GM23338 (cell line): ENCODE results near the gene CRYBG1. TPM values are rescaled to one million over a fixed set of nuclear protein-coding genes. Genes with fewer than 3 reads are reported as not detected.

ENCODE experiments used
- ATAC-seq: fragments of 200-7000 bp; cut with Tn5 transposase; 3 replicates; pipeline ENCODE4 v1.9.1; 2020
- DNase-seq: peaks from one replicate; pipeline ENCODE4 v3.0.0-alpha.2; 2015; ENCODE audit warnings: low spot score
- H2AFZ ChIP-seq: fragments of 200-600 bp; sonication (generic); 2 replicates; pipeline ENCODE4 v1.8.0; 2016; ENCODE audit warnings: antibody characterized with exemption, mild to moderate bottlenecking, moderate library complexity
- H3F3A ChIP-seq: fragments of 200-600 bp; sonication (generic); replicated peaks from 2 replicates; pipeline ENCODE4 v1.8.0; 2017; ENCODE audit warnings: antibody characterized with exemption, mixed run types, low read depth
- H3K27ac ChIP-seq: fragments of 200-600 bp; sonication (generic); 2 replicates; pipeline ENCODE4 v1.6.1; 2016; ENCODE audit warnings: low read depth
- H3K27me3 ChIP-seq: fragments of 200-600 bp; sonication (generic); 2 replicates; pipeline ENCODE4 v1.8.0; 2016; ENCODE audit warnings: mild to moderate bottlenecking, mixed run types, moderate library complexity; ENCODE audit not compliant: insufficient read depth
- H3K36me3 ChIP-seq: fragments of 200-600 bp; sonication (generic); 2 replicates; pipeline ENCODE4 v1.8.0; 2016; ENCODE audit warnings: mild to moderate bottlenecking; ENCODE audit not compliant: insufficient read depth
- H3K4me1 ChIP-seq: fragments of 200-600 bp; sonication (generic); 2 replicates; pipeline ENCODE4 v1.8.0; 2016; ENCODE audit warnings: mild to moderate bottlenecking, moderate library complexity; ENCODE audit not compliant: insufficient read depth
- H3K4me2 ChIP-seq: fragments of 200-600 bp; sonication (generic); 2 replicates; pipeline ENCODE4 v1.7.1; 2017; ENCODE audit warnings: mixed run types
- H3K4me3 ChIP-seq: fragments of 200-600 bp; sonication (generic); 2 replicates; pipeline ENCODE4 v1.6.1; 2016; ENCODE audit warnings: mixed run types
- H3K79me2 ChIP-seq: fragments of 200-600 bp; sonication (generic); replicated peaks from 2 replicates; pipeline ENCODE4 v1.8.0; 2017; ENCODE audit warnings: mild to moderate bottlenecking; ENCODE audit not compliant: insufficient read depth
- H3K9me2 ChIP-seq: fragments of 200-600 bp; sonication (generic); 2 replicates; pipeline ENCODE4 v1.8.0; 2017; ENCODE audit not compliant: insufficient read depth
- H4K20me1 ChIP-seq: fragments of 200-600 bp; sonication (generic); replicated peaks from 2 replicates; pipeline ENCODE4 v1.8.0; 2017; ENCODE audit warnings: mild to moderate bottlenecking; ENCODE audit not compliant: insufficient read depth
- H3K27ac Mint-ChIP-seq: 2 replicates; pipeline ENCODE4 v1.8.0; 2020; ENCODE audit warnings: inconsistent platforms, mild to moderate bottlenecking, moderate library complexity, mixed read lengths
- H3K27me3 Mint-ChIP-seq: 3 replicates; pipeline ENCODE4 v1.8.0; 2022; ENCODE audit warnings: low read depth, mild to moderate bottlenecking, moderate library complexity, mixed read lengths, inconsistent platforms; ENCODE audit not compliant: insufficient read depth, poor library complexity
- H3K36me3 Mint-ChIP-seq: 3 replicates; pipeline ENCODE4 v1.8.0; 2021; ENCODE audit warnings: low read depth, mild to moderate bottlenecking, inconsistent platforms, moderate library complexity, mixed read lengths
- H3K4me1 Mint-ChIP-seq: 3 replicates; pipeline ENCODE4 v1.8.0; 2020; ENCODE audit warnings: mild to moderate bottlenecking, inconsistent platforms, mixed read lengths
- H3K4me3 Mint-ChIP-seq: 3 replicates; pipeline ENCODE4 v1.8.0; 2021; ENCODE audit warnings: moderate library complexity, mild to moderate bottlenecking, inconsistent platforms, mixed read lengths
- H3K9me3 Mint-ChIP-seq: 3 replicates; pipeline ENCODE4 v1.8.0; 2020; ENCODE audit warnings: moderate library complexity, mild to moderate bottlenecking, inconsistent platforms, mixed read lengths
- CREB1 ChIP-seq: fragments of 250-450 bp; sonication (Bioruptor Pico); IDR thresholded peaks from 2 replicates; pipeline ENCODE4 v1.5.0; 2020; ENCODE audit warnings: low read depth, mild to moderate bottlenecking, moderate library complexity
- EZH2 ChIP-seq: fragments of 200-600 bp; sonication (generic); IDR thresholded peaks from one replicate; pipeline ENCODE4 v1.8.0; 2017; ENCODE audit warnings: antibody characterized with exemption, mild to moderate bottlenecking, low read depth; ENCODE audit not compliant: unreplicated experiment
- EZH2phosphoT487 ChIP-seq: fragments of 200-600 bp; sonication (generic); IDR thresholded peaks from one replicate; pipeline ENCODE4 v1.8.1; 2018; ENCODE audit warnings: antibody characterized with exemption; ENCODE audit not compliant: unreplicated experiment
- JUNB ChIP-seq: IDR thresholded peaks from one replicate; pipeline ENCODE4 v1.6.1; 2016; ENCODE audit warnings: antibody characterized with exemption; ENCODE audit not compliant: unreplicated experiment
- NANOG ChIP-seq: IDR thresholded peaks from 2 replicates; pipeline ENCODE4 v1.6.1; 2016; ENCODE audit warnings: antibody characterized with exemption, borderline replicate concordance
- POLR2AphosphoS5 ChIP-seq: IDR thresholded peaks from 2 replicates; pipeline ENCODE4 v1.6.1; 2016; ENCODE audit warnings: antibody characterized with exemption, low read depth
- STAT1 ChIP-seq: IDR thresholded peaks from one replicate; pipeline ENCODE4 v1.6.1; 2016; ENCODE audit warnings: antibody characterized with exemption; ENCODE audit not compliant: unreplicated experiment
- ZNF114 ChIP-seq: fragments of 250-450 bp; sonication (Bioruptor Pico); IDR thresholded peaks from 2 replicates; pipeline ENCODE4 v1.5.0; 2020; ENCODE audit warnings: mild to moderate bottlenecking, moderate library complexity
- ZNF331 ChIP-seq: fragments of 250-450 bp; sonication (Bioruptor Pico); IDR thresholded peaks from 2 replicates; pipeline ENCODE4 v1.5.0; 2020; ENCODE audit warnings: low read depth, mild to moderate bottlenecking, moderate library complexity
- polyA plus RNA-seq: library from polyadenylated mRNA; unstranded; fragments of >200 nt; fragmentation: Nextera tagmentation; extraction: Ambion mirVana; gene quantifications from 2 replicates; pipeline ENCODE4 v1.2.1, GENCODE V29; 2016
- total RNA-seq: library from RNA; depleted of rRNA; stranded (reverse); fragments of >200 nt; shearing (Covaris generic); gene quantifications from 2 replicates; pipeline ENCODE4 v1.2.3, GENCODE V29; 2014
- TF ChIP-seq, protein P1 (sequence below), 2 experiments: fragments of 200-600 bp in 1 of 2; sonication (generic) in 1 of 2; conservative IDR thresholded peaks; 2 replicates each; pipeline versions ENCODE4 v1.5.1 to v1.6.1; 2016 to 2017; ENCODE audit warnings: antibody characterized with exemption in 2 of 2, low read depth in 2 of 2, mild to moderate bottlenecking in 2 of 2, moderate library complexity in 1 of 2
- TF ChIP-seq, protein P2 (sequence below): IDR thresholded peaks from one replicate; pipeline ENCODE4 v1.6.1; 2018; ENCODE audit warnings: antibody characterized with exemption; ENCODE audit not compliant: unreplicated experiment
- TF ChIP-seq, protein P3 (sequence below): fragments of 250-450 bp; sonication (Bioruptor Pico); IDR thresholded peaks from 2 replicates; pipeline ENCODE4 v1.5.0; 2020; ENCODE audit warnings: mild to moderate bottlenecking, moderate library complexity
- TF ChIP-seq, protein P4 (sequence below): IDR thresholded peaks from 2 replicates; pipeline ENCODE4 v1.6.1; 2016; ENCODE audit warnings: antibody characterized with exemption

CRYBG1 gene
- total and polyA plus RNA-seq, 2 experiments from 2014 or later: 3.7 to 17.2 TPM

GRCh38 chr6:106325336-106326178 is 35.0 kb upstream of the CRYBG1 start, which contains the start of gene ATG5:
Gene ATG5, minus strand, starts transcription at chr6:106325760. Its CDS starts 9,552 bp downstream, at chr6:106316208.
- H3K27me3 Mint-ChIP-seq: peaks cover 5% of the 10 kb centered on the region
- TF ChIP-seq STAT1 (no peak), CREB1 (CRISPR knock-in tag) (peak; percentile 99), ZNF114 (CRISPR knock-in tag) (no peak), EZH2phosphoT487 (no peak), POLR2AphosphoS5 (peak; percentile 92), EZH2 (no peak), ZNF331 (CRISPR knock-in tag) (no peak), JUNB (no peak), NANOG (no peak)
- TF ChIP-seq, protein P1, sequence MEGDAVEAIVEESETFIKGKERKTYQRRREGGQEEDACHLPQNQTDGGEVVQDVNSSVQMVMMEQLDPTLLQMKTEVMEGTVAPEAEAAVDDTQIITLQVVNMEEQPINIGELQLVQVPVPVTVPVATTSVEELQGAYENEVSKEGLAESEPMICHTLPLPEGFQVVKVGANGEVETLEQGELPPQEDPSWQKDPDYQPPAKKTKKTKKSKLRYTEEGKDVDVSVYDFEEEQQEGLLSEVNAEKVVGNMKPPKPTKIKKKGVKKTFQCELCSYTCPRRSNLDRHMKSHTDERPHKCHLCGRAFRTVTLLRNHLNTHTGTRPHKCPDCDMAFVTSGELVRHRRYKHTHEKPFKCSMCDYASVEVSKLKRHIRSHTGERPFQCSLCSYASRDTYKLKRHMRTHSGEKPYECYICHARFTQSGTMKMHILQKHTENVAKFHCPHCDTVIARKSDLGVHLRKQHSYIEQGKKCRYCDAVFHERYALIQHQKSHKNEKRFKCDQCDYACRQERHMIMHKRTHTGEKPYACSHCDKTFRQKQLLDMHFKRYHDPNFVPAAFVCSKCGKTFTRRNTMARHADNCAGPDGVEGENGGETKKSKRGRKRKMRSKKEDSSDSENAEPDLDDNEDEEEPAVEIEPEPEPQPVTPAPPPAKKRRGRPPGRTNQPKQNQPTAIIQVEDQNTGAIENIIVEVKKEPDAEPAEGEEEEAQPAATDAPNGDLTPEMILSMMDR (conservative IDR thresholded peaks at IDR 0.05; ENCODE audit: low read depth in 2 of 2): no peak
- TF ChIP-seq, protein P2, sequence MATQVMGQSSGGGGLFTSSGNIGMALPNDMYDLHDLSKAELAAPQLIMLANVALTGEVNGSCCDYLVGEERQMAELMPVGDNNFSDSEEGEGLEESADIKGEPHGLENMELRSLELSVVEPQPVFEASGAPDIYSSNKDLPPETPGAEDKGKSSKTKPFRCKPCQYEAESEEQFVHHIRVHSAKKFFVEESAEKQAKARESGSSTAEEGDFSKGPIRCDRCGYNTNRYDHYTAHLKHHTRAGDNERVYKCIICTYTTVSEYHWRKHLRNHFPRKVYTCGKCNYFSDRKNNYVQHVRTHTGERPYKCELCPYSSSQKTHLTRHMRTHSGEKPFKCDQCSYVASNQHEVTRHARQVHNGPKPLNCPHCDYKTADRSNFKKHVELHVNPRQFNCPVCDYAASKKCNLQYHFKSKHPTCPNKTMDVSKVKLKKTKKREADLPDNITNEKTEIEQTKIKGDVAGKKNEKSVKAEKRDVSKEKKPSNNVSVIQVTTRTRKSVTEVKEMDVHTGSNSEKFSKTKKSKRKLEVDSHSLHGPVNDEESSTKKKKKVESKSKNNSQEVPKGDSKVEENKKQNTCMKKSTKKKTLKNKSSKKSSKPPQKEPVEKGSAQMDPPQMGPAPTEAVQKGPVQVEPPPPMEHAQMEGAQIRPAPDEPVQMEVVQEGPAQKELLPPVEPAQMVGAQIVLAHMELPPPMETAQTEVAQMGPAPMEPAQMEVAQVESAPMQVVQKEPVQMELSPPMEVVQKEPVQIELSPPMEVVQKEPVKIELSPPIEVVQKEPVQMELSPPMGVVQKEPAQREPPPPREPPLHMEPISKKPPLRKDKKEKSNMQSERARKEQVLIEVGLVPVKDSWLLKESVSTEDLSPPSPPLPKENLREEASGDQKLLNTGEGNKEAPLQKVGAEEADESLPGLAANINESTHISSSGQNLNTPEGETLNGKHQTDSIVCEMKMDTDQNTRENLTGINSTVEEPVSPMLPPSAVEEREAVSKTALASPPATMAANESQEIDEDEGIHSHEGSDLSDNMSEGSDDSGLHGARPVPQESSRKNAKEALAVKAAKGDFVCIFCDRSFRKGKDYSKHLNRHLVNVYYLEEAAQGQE: no peak
- TF ChIP-seq, protein P3, sequence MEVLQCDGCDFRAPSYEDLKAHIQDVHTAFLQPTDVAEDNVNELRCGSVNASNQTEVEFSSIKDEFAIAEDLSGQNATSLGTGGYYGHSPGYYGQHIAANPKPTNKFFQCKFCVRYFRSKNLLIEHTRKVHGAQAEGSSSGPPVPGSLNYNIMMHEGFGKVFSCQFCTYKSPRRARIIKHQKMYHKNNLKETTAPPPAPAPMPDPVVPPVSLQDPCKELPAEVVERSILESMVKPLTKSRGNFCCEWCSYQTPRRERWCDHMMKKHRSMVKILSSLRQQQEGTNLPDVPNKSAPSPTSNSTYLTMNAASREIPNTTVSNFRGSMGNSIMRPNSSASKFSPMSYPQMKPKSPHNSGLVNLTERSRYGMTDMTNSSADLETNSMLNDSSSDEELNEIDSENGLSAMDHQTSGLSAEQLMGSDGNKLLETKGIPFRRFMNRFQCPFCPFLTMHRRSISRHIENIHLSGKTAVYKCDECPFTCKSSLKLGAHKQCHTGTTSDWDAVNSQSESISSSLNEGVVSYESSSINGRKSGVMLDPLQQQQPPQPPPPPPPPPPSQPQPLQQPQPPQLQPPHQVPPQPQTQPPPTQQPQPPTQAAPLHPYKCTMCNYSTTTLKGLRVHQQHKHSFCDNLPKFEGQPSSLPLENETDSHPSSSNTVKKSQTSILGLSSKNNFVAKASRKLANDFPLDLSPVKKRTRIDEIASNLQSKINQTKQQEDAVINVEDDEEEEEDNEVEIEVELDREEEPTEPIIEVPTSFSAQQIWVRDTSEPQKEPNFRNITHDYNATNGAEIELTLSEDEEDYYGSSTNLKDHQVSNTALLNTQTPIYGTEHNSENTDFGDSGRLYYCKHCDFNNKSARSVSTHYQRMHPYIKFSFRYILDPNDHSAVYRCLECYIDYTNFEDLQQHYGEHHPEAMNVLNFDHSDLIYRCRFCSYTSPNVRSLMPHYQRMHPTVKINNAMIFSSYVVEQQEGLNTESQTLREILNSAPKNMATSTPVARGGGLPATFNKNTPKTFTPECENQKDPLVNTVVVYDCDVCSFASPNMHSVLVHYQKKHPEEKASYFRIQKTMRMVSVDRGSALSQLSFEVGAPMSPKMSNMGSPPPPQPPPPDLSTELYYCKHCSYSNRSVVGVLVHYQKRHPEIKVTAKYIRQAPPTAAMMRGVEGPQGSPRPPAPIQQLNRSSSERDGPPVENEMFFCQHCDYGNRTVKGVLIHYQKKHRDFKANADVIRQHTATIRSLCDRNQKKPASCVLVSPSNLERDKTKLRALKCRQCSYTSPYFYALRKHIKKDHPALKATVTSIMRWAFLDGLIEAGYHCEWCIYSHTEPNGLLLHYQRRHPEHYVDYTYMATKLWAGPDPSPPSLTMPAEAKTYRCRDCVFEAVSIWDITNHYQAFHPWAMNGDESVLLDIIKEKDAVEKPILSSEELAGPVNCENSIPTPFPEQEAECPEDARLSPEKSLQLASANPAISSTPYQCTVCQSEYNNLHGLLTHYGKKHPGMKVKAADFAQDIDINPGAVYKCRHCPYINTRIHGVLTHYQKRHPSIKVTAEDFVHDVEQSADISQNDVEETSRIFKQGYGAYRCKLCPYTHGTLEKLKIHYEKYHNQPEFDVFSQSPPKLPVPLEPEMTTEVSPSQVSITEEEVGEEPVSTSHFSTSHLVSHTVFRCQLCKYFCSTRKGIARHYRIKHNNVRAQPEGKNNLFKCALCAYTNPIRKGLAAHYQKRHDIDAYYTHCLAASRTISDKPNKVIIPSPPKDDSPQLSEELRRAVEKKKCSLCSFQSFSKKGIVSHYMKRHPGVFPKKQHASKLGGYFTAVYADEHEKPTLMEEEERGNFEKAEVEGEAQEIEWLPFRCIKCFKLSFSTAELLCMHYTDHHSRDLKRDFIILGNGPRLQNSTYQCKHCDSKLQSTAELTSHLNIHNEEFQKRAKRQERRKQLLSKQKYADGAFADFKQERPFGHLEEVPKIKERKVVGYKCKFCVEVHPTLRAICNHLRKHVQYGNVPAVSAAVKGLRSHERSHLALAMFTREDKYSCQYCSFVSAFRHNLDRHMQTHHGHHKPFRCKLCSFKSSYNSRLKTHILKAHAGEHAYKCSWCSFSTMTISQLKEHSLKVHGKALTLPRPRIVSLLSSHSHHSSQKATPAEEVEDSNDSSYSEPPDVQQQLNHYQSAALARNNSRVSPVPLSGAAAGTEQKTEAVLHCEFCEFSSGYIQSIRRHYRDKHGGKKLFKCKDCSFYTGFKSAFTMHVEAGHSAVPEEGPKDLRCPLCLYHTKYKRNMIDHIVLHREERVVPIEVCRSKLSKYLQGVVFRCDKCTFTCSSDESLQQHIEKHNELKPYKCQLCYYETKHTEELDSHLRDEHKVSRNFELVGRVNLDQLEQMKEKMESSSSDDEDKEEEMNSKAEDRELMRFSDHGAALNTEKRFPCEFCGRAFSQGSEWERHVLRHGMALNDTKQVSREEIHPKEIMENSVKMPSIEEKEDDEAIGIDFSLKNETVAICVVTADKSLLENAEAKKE (CRISPR knock-in tag): no peak
- TF ChIP-seq, protein P4, sequence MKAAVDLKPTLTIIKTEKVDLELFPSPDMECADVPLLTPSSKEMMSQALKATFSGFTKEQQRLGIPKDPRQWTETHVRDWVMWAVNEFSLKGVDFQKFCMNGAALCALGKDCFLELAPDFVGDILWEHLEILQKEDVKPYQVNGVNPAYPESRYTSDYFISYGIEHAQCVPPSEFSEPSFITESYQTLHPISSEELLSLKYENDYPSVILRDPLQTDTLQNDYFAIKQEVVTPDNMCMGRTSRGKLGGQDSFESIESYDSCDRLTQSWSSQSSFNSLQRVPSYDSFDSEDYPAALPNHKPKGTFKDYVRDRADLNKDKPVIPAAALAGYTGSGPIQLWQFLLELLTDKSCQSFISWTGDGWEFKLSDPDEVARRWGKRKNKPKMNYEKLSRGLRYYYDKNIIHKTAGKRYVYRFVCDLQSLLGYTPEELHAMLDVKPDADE: peak; percentile 78
- H3K36me3 ChIP-seq: no peaks in the 10 kb centered on the region
- peaks cover 13% of the 10 kb centered on the region for H3K4me1 ChIP-seq
- no peaks in the 10 kb centered on the region; the same call in 2 of the 3 replicates for H3K36me3 Mint-ChIP-seq
- 0 out of 2 replicates have a peak, but pooled peaks cover 3% of the 10 kb centered on the region for H3F3A ChIP-seq
- peak; percentile 99 for DNase-seq
- peak within 1 kb of the TSS; percentile 89 for H3K4me2 ChIP-seq
- H3K27me3 ChIP-seq: no peaks in the 10 kb centered on the region
- peaks cover 16% of the 10 kb centered on the region for H3K4me1 Mint-ChIP-seq
- peak within 1 kb of the TSS; percentile 89 for H3K4me3 Mint-ChIP-seq
- no peaks in the 10 kb centered on the region; the same call in 1 of the 2 replicates for H3K9me2 ChIP-seq
- ATAC-seq: peak; percentile 91
- H3K4me3 ChIP-seq: peak within 1 kb of the TSS; percentile 88
- H2AFZ ChIP-seq: no peak within 1 kb of the TSS; the same call in none of the 2 replicates
- H3K9me3 Mint-ChIP-seq: no peaks in the 10 kb centered on the region
- H3K27ac ChIP-seq: peak within 1 kb of the TSS; percentile 96
- H3K79me2 ChIP-seq: peaks cover 45% of the 10 kb centered on the region
- peaks cover 4% of the 10 kb centered on the region; the same call in 1 of the 2 replicates for H4K20me1 ChIP-seq
- peak within 1 kb of the TSS; percentile 93 for H3K27ac Mint-ChIP-seq
